ENCODE data around the gene C1S.
A peak's percentile ranks its signal among the peaks of the same experiment; 100 is the strongest.

The C1S gene

GRCh38 chr12:7092986-7093460, 32.5 kb downstream of the C1S start:
- Histone ChIP-seq H3K4me1 (peaks cover 22 to 27% (median 25%) of the 10 kb centered on the region in 10 experiments), H3K27me3 (0 out of 22 replicates have a peak, but pooled peaks cover 0 to 5% (median 0%) of the 10 kb centered on the region in 11 experiments), H3K4me3 (no peak overlapping the region), H3K4me2 (0 out of 22 replicates have a peak overlapping the region, but pooled peaks of 1 of the 11 experiments have one; percentile 57), H3K9me3 (replicated peaks in 1 of 11) (no peaks in the 10 kb centered on the region), H4K20me1 (no peaks in the 10 kb centered on the region), H3K9ac (peak overlapping the region in 8 of 11 experiments; percentile 4 to 51 (median 36); a peak in 12 of 22 replicates), H3K36me3 (peaks cover 0 to 7% (median 0%) of the 10 kb centered on the region in 11 experiments; a peak in 5 of 22 replicates), H3K27ac (no peak overlapping the region; a peak in 1 of 22 replicates)
- no peak for TF ChIP-seq Cebpa-rat (IDR thresholded peaks at IDR 0.05)

GRCh38 chr12:7093486-7093885, 33.0 kb downstream of the C1S start:
- Histone ChIP-seq H3K27me3 (0 out of 22 replicates have a peak, but pooled peaks cover 0 to 5% (median 0%) of the 10 kb centered on the region in 11 experiments), H3K36me3 (peaks cover 0 to 11% (median 0%) of the 10 kb centered on the region in 11 experiments; a peak in 6 of 22 replicates), H3K4me3 (no peak overlapping the region), H3K4me1 (peaks cover 22 to 27% (median 25%) of the 10 kb centered on the region in 10 experiments), H3K4me2 (no peak overlapping the region), H3K9ac (no peak overlapping the region; a peak in 2 of 22 replicates), H3K9me3 (replicated peaks in 1 of 11) (no peaks in the 10 kb centered on the region), H4K20me1 (no peaks in the 10 kb centered on the region), H3K27ac (no peak overlapping the region)
- TF ChIP-seq Cebpa-rat (IDR thresholded peaks at IDR 0.05), result no peak

- no peak overlapping the region for H3K27ac ChIP-seq
- no peaks in the 10 kb centered on the region for H3K9me3 ChIP-seq (replicated peaks in 1 of 11)
- H3K9ac ChIP-seq, result no peak overlapping the region
- H3K4me1 ChIP-seq, result peaks cover 22 to 31% (median 25%) of the 10 kb centered on the region in 10 experiments
- no peak overlapping the region for H3K4me3 ChIP-seq
- H3K27me3 ChIP-seq, result 0 out of 22 replicates have a peak, but pooled peaks cover 0 to 5% (median 0%) of the 10 kb centered on the region in 11 experiments
- no peaks in the 10 kb centered on the region for H4K20me1 ChIP-seq
- TF ChIP-seq Cebpa-rat (IDR thresholded peaks at IDR 0.05), result no peak
- no peak overlapping the region for H3K4me2 ChIP-seq
- H3K36me3 ChIP-seq, result peaks cover 0 to 14% (median 0%) of the 10 kb centered on the region in 11 experiments; a peak in 7 of 22 replicates
These were observed 33.4 kb downstream of the C1S start for GRCh38 chr12:7093892-7094291.

GRCh38 chr12:7096006-7096932, 35.8 kb downstream of the C1S start:
- Histone ChIP-seq H3K4me3 (no peak overlapping the region), H3K4me2 (no peak overlapping the region), H3K36me3 (peaks cover 0 to 27% (median 9%) of the 10 kb centered on the region in 11 experiments; a peak in 15 of 22 replicates), H3K9ac (peak overlapping the region in 1 of 11 experiments; percentile 2; a peak in 1 of 22 replicates), H4K20me1 (peaks cover 0 to 6% (median 0%) of the 10 kb centered on the region in 11 experiments; a peak in 1 of 22 replicates), H3K27me3 (0 out of 22 replicates have a peak, but pooled peaks cover 0 to 2% (median 0%) of the 10 kb centered on the region in 11 experiments), H3K27ac (no peak overlapping the region), H3K4me1 (peaks cover 11 to 33% (median 12%) of the 10 kb centered on the region in 10 experiments), H3K9me3 (replicated peaks in 1 of 11) (no peaks in the 10 kb centered on the region)
- no peak for TF ChIP-seq Cebpa-rat (IDR thresholded peaks at IDR 0.05)

- no peak for TF ChIP-seq Cebpa-rat (IDR thresholded peaks at IDR 0.05)
- H3K4me1 ChIP-seq, result peaks cover 4 to 27% (median 5%) of the 10 kb centered on the region in 10 experiments; a peak in 19 of 20 replicates
These were observed 36.5 kb downstream of the C1S start for GRCh38 chr12:7096979-7097378.

GRCh38 chr12:7099290-7099996, 38.9 kb downstream of the C1S start:
- H3K9me3 ChIP-seq (replicated peaks in 1 of 11), result no peaks in the 10 kb centered on the region
- H3K9ac ChIP-seq, result no peak overlapping the region
- H3K36me3 ChIP-seq, result peaks cover 0 to 59% (median 24%) of the 10 kb centered on the region in 11 experiments; a peak in 16 of 22 replicates
- no peaks in the 10 kb centered on the region for H3K27me3 ChIP-seq
- H3K4me1 ChIP-seq, result peaks cover 0 to 19% (median 7%) of the 10 kb centered on the region in 10 experiments; a peak in 10 of 20 replicates
- peaks cover 0 to 16% (median 0%) of the 10 kb centered on the region in 11 experiments; a peak in 3 of 22 replicates for H4K20me1 ChIP-seq
- H3K27ac ChIP-seq, result no peak overlapping the region
- TF ChIP-seq Cebpa-rat (IDR thresholded peaks at IDR 0.05), result no peak
- no peak overlapping the region for H3K4me3 ChIP-seq
- peak overlapping the region in 3 of 11 experiments; percentile 37 to 76 (median 49); a peak in 5 of 22 replicates for H3K4me2 ChIP-seq

More at GRCh38 chr12:7096979-7097378, 36.5 kb downstream of the C1S start:
- H3K27me3 ChIP-seq, result no peaks in the 10 kb centered on the region
- peaks cover 0 to 34% (median 13%) of the 10 kb centered on the region in 11 experiments; a peak in 15 of 22 replicates for H3K36me3 ChIP-seq
- peaks cover 0 to 10% (median 0%) of the 10 kb centered on the region in 11 experiments; a peak in 1 of 22 replicates for H4K20me1 ChIP-seq
- H3K27ac ChIP-seq, result no peak overlapping the region
- H3K4me2 ChIP-seq, result no peak overlapping the region
- H3K9me3 ChIP-seq (replicated peaks in 1 of 11), result no peaks in the 10 kb centered on the region
- no peak overlapping the region for H3K4me3 ChIP-seq
- H3K9ac ChIP-seq, result peak overlapping the region in 1 of 11 experiments; percentile 2; a peak in 1 of 22 replicates

GRCh38 chr12:7100239-7100638, 39.7 kb downstream of the C1S start:
- Histone ChIP-seq H3K27ac (no peak overlapping the region), H3K9ac (no peak overlapping the region)

GRCh38 chr12:7101047-7101693, 40.7 kb downstream of the C1S start:
- Histone ChIP-seq H3K4me1 (peaks cover 0 to 19% (median 7%) of the 10 kb centered on the region in 10 experiments; a peak in 10 of 20 replicates), H3K27ac (no peak overlapping the region), H3K9ac (no peak overlapping the region), H3K4me3 (no peak overlapping the region), H3K36me3 (peaks cover under 1 to 74% (median 40%) of the 10 kb centered on the region in 11 experiments; a peak in 21 of 22 replicates), H3K9me3 (replicated peaks in 1 of 11) (peaks cover 5 to 15% (median 11%) of the 10 kb centered on the region in 11 experiments), H3K27me3 (no peaks in the 10 kb centered on the region), H3K4me2 (no peak overlapping the region), H4K20me1 (peaks cover 0 to 16% (median 0%) of the 10 kb centered on the region in 11 experiments; a peak in 3 of 22 replicates)
- TF ChIP-seq Cebpa-rat (IDR thresholded peaks at IDR 0.05), result no peak

More at GRCh38 chr12:7100239-7100638, 39.7 kb downstream of the C1S start:
- H3K9me3 ChIP-seq (replicated peaks in 1 of 11), result peaks cover 0 to 5% (median 2%) of the 10 kb centered on the region in 11 experiments; a peak in 11 of 22 replicates
- H3K4me3 ChIP-seq, result no peak overlapping the region
- peaks cover 0 to 19% (median 7%) of the 10 kb centered on the region in 10 experiments; a peak in 10 of 20 replicates for H3K4me1 ChIP-seq
- no peak overlapping the region for H3K4me2 ChIP-seq
- peaks cover 0 to 16% (median 0%) of the 10 kb centered on the region in 11 experiments; a peak in 3 of 22 replicates for H4K20me1 ChIP-seq
- no peak for TF ChIP-seq Cebpa-rat (IDR thresholded peaks at IDR 0.05)
- no peaks in the 10 kb centered on the region for H3K27me3 ChIP-seq
- H3K36me3 ChIP-seq, result peaks cover 0 to 67% (median 32%) of the 10 kb centered on the region in 11 experiments; a peak in 16 of 22 replicates

Data from BLaER1 treated with 17β-estradiol and CSF1 and Interleukin-3, amounts not matched to agents 10 nM and 100 nM (cell line).